Vagina (tissue), 2 donors: ENCODE results near the gene RPS25.
"Not testable (repeated sequence)": the region's sequence is repeated elsewhere in the genome, so short reads cannot be mapped to it uniquely, and the experiment has no call there.

Source experiments
- POLR2A ChIP-seq, 2 donors: fragments of 450-650 bp; IDR thresholded peaks; one replicate each; pipeline ENCODE4 v1.6.1; 2017; ENCODE audit warnings: antibody characterized with exemption in 2 of 2, mild to moderate bottlenecking in 2 of 2, moderate library complexity in 2 of 2
- POLR2AphosphoS5 ChIP-seq, 2 donors: sonication (generic); formaldehyde crosslinking; IDR thresholded peaks; one replicate each; pipeline ENCODE4 v1.9.0; 2017; ENCODE audit warnings: antibody characterized with exemption in 2 of 2, mild to moderate bottlenecking in 2 of 2, low read depth in 1 of 2; ENCODE audit not compliant: insufficient read depth in 1 of 2
- TF ChIP-seq, protein P1 (sequence below), 3 experiments: fragments of 450-650 bp in 2 of 3; fragments of 200-600 bp in 1 of 3; sonication (generic) in 1 of 3; IDR thresholded peaks; one replicate each; pipeline ENCODE4 v1.5.1; 2017 to 2019; ENCODE audit warnings: antibody characterized with exemption in 3 of 3, mild to moderate bottlenecking in 2 of 3, moderate library complexity in 2 of 3

DNA sequence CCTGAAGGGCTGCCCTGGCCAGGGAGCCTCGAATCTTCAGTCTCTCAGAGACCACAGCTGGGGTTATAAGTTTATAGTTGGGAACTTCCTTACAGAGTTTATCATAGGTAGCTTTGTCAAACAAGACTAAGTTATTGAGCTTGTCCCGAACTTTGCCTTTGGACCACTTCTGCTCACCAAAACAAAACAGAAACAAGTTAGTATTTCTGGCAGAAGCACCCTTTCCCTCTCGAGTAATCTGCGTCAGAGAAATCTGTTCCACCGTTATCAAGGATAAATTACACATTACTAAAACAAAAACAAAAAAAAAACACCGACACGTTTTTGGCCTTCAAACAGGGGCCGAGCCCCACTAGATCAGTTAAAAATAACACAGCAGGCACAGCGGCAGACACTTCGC, 766 bp downstream of the RPS25 start:
- TF ChIP-seq POLR2A (IDR thresholded peaks at IDR 0.05); POLR2AphosphoS5 (IDR thresholded peaks at IDR 0.05; ENCODE audit: insufficient read depth in 1 of 2, low read depth in 1 of 2): not testable (repeated sequence)
- TF ChIP-seq, protein P1, sequence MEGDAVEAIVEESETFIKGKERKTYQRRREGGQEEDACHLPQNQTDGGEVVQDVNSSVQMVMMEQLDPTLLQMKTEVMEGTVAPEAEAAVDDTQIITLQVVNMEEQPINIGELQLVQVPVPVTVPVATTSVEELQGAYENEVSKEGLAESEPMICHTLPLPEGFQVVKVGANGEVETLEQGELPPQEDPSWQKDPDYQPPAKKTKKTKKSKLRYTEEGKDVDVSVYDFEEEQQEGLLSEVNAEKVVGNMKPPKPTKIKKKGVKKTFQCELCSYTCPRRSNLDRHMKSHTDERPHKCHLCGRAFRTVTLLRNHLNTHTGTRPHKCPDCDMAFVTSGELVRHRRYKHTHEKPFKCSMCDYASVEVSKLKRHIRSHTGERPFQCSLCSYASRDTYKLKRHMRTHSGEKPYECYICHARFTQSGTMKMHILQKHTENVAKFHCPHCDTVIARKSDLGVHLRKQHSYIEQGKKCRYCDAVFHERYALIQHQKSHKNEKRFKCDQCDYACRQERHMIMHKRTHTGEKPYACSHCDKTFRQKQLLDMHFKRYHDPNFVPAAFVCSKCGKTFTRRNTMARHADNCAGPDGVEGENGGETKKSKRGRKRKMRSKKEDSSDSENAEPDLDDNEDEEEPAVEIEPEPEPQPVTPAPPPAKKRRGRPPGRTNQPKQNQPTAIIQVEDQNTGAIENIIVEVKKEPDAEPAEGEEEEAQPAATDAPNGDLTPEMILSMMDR (IDR thresholded peaks at IDR 0.05), result not testable (repeated sequence)
